G401 (cell line): ENCODE data around the gene CLSTN2. TPM values are rescaled to one million over a fixed set of nuclear protein-coding genes. Genes with fewer than 3 reads are reported as not detected.

ENCODE experiments used
- DNase-seq: peaks from one replicate; pipeline ENCODE4 v3.0.0-alpha.2; 2015; ENCODE audit warnings: low spot score
- in situ Hi-C: cut with HindIII; loops from 2 replicates; pipeline ENCODE4 v1.10.0; 2016; ENCODE audit warnings: low sequenced_read_pairs, mixed read lengths
- total RNA-seq: library from RNA; depleted of rRNA; stranded (reverse); fragments of >200 nt; shearing (Covaris generic); gene quantifications from 2 replicates; pipeline ENCODE4 v1.2.3, GENCODE V29; 2014

Gene CLSTN2
- total RNA-seq, 1 experiment from 2014 or later, result 5.2 TPM

DNA sequence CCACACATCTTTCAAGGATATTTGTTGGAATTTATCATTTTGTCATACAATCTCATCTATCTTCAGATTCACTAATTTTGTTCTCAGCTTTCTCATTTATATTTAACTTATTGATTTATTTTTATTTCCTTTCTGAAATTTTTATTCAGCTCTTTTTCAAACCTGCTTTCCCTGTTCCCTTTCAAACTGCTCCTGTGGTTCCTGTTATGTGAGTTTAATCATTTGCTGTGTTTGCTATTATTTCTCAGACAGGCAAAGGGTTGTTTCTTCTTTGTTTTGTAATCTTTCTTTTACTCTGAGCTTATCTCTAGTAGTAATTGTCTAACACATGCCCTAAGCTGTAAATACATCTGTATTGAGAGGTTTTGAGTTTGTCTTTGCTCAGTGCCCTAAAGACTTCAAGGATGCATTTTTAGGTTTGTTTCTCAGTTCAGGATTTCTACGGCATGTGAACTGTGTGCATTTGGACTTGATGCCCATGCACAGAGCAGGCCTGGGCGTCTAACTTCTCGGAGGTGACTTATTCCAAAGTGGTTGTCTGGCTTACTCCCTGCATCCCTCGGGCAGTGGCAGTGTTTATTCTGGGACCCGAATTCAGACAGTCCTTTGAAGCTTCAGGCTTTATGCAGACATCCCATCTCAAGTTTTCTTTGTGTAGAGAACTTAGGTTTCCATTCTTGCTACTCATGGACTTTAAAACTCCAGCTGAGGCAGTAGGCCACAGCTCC, 587.8 kb downstream of the CLSTN2 start:
- DNase-seq, result no peak
- in situ Hi-C loops, result no loop called here

DNA sequence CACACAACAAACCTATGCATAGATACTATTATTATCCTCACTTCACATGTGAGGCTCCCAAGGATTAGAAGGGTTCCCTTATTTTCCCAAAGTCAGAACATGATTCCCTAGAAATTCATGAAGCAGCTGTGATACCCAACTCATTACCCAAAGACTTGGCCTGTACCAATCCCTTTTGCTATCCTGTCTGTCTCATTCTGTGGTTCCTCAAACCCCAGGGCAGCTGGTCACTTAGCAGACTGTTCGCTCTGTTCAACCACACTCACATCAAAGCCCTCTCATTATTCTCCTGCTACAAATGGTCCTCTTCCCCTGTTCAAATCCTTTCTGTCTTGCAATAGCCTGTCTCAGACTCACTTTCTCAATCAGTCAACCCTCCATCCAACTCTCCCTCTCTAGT, 588.6 kb downstream of the CLSTN2 start:
- DNase-seq, result no peak
- in situ Hi-C loops, result no loop called here

DNA sequence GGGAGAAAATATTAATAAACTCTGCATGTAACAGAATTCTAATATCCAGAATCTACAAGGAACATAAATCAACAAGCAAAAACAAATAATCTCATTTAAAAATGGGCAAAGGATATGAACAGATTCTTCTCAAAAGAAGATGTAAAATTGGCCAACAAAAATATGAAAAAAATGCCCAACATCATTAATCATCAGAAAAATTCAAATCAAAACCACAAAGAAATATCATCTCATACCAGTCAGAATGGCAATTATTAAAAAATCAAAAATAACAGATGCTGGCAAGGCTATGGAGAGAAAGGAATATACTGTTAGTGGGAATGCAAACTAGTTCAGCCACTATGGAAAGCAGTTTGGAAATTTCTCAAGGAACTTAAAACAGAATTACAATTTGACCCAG, 592.2 kb downstream of the CLSTN2 start:
- in situ Hi-C loops, result no loop called here
- DNase-seq, result no peak

DNA sequence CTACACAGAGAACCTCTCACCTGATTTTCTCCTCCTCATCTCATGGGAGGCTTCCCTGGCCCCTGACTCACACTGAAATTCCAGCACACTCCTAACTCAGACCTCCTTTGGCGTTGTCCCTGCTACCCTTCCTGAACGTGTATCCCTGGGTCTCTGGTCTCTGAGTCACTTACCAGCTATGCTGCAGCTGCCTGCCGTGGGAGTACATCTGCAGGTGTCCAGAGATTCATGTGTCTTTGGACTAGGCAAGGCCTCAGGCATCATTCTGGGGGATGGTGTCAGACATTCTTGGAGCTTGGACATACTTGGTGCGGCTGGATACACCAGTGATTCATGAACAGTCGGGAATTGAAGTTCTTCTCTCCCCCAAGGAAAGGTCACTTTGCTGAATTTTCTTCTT, 594.1 kb downstream of the CLSTN2 start:
- DNase-seq, result no peak
- in situ Hi-C loops, result no loop called here

DNA sequence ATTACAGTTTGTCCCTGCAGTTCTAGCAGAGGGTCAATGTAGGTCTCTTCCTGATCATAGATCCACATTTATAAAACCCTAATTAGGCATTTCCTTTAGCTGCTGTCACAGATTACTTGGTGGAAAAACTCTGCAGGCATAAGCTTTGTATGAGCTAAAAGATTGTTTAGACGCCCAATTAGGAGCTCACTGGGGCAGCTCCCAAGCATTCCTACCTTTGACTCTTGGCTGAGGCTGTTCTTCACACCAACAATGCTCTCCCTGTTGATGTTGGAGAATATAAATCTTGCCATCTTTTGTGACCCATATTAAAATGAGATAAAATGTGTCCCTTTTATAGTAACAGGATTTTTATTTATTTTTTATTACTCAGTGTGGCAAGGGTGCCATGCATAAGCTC, 594.6 kb downstream of the CLSTN2 start:
- no peak for DNase-seq
- in situ Hi-C loops, result no loop called here

DNA sequence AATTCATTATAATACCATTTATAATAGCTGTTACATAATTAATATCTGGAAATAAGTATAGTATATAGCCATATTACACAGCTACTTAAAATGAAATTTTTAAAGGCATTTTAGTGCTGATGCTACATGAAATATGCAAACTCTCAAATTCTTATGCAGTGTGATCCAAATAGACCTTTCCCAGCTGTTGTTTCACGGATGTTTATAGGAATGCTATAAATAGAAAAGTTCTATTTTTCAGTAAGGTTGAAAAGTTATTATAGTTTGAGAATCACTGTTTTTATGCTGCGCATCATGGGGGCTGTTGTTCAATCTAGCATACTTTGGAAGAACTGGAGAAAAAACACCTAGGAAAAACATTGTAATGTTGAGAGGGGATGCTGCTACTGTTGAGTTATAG, 595.1 kb downstream of the CLSTN2 start:
- in situ Hi-C loops, result no loop called here
- DNase-seq, result no peak

DNA sequence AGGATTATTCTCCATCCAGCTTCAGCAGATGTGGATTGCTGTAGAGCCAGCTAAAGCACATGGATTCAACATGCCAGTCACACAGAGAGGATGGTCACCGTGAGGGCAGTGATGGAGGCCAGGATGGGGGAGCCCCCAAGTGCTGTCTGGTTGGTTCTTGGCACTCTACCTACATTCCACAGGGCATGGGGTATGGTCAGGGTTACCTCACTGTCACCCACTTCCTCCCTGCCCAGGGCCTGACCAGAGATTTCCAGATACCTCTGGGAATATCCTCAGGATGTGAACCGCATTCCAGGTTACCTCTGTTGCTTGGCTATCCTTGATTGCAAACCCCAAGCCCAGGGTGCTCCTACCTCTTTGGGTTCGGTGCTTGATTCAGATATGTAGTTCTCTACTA, 595.6 kb downstream of the CLSTN2 start:
- DNase-seq, result no peak
- in situ Hi-C loops, result no loop called here

DNA sequence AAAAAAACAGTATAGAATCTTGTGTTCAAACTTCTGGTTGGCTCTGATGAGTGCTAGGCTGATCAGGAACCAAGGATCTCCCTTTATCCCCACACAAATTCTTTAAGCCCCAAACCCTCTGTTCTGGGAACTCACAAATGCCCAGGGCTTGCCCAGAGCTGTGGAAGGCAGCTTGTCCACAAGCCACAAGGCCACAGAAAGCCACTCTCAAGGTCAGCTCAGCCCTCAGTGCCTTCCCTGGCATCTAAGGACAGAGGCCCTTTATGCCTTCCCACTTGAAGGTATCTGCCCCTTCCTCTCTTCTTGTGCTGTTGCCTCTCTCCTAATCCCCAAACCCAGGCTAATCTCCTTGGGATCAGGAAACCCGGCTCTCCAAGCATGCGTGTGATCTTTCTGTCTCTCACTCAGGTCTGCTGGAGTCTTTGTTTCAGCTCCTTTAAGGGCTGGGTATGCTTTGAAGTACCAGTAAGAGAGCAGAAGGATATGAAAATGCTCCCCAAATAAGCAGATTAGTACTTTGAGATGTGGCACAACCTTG, 597.9 kb downstream of the CLSTN2 start:
- no peak for DNase-seq
- in situ Hi-C loops, result no loop called here

DNA sequence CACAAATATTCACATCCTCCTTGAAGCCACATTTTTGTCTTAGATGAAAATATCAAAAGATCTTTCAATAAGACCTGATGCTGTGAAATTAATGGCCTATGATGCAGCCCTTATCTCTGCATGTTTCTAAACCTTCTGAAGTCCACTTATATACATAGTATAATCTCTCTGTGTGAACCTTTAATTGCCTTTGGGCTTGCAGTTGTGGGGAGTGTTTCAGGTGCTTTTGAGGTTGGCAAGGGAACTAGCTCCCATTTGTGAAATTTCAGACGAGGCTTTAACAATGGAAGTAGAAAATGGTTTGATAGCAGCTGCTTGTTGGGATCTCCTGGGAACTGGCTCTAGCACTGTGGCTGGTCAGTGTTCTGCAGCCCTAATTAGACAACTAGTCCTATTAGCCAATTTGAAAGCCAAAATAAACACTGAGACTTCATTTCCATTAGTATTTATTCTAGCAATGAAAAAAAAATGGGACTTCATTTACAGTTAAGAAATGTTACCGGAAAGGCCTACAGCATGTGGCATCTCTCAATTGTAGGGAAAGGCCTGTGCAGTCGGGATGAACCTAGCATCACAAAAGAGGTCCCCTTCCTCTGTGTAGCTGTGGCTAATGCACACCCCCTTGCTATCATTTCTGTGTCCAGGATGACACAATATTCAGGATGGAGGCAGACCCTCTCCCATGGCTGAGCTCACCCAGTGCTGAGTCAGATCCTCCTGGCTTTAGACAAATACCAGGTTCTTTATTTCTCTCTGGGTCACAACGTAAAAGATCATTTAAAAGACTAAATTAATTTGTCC, 602.1 kb downstream of the CLSTN2 start:
- in situ Hi-C loops, result no loop called here
- DNase-seq, result no peak

DNA sequence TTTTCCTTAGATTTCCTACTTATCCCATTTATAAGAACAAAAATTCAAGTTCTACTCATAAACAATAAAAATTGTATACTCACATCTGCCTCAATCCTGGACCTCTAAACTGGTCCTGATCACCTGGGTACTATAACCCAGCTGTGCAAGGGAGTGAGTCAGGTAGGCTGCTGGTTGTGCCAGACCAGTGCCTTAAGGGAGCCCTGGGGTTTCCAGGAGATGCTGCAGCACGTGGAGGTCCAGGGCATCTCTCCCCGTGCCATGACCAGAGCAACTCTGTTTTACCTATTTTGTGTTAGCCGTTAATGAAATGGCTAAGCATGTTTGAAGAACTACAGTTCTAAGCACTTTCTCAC, 602.7 kb downstream of the CLSTN2 start:
- in situ Hi-C loops, result no loop called here
- DNase-seq, result no peak

DNA sequence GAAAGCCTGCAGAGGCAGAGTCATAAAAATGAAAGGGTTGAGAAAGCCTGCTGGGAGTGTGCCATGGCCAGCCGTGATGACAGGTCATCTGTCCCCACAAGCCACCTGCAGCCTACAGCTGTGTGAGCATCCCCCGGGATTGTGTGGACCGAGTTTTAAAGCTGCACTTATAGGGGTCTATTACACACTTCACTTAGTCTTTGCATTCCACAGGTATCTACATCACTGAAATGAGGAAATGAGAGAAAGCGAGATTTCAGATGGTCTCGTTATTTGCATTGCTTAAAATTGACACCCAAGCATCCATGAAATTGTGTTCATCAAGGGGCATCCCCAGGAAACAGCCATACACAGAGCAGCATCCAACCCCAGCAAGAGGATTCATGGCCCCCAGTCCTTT, 605.3 kb downstream of the CLSTN2 start:
- DNase-seq, result no peak
- in situ Hi-C loops, result no loop called here

DNA sequence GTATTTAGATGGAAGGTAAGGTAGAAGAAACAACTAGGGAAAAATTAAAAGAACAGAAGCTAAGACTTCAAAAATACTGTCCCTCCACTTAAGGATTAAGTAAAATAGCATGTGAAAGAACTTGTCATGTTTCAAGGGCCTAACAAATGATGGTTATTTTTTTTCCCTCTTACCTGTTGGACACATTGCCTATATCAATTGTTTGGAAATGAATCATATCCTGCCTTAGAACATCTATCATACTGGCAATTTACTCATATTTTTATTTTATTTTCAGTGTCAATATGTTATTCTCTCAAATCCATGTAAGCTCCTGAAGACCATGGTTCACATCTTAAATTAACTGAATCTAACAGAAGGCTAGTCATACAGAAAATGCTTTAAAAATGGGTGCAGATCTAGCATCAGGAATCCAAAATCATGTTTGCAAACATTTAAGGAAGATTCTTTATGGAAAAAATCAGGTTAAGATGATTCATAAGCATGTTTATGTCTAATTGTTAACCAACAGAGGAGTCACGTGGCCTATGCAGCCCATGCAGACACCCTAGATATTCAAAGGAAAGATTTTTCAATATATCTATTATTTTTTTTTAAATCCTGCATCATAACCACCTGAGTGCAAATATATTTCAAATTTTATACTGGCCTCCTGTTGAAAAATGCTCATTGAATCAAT, 607.1 kb downstream of the CLSTN2 start:
- DNase-seq, result no peak

DNA sequence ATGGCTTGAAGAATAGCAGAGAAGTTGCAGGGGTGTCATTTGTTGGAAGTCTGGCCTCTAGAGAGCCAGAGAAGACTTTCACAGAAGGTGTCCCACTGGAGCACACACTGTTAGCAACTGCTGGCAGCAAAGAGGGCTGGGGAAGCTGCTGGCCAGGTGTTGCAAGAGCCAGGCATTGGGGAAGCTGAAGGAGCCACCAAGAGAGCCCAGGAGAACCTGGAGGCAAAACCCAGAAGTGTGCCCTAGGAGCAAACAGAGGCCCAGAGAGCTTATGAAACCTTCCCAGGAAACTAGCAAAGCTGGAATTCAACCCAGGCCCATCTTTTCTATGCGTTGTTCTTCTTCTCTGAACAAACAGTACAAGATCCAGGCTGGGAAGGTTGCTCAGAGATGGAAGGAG, 610.2 kb downstream of the CLSTN2 start:
- in situ Hi-C loops, result no loop called here

More for the DNA sequence above, 607.1 kb downstream of the CLSTN2 start:
- in situ Hi-C loops, result no loop called here

DNA sequence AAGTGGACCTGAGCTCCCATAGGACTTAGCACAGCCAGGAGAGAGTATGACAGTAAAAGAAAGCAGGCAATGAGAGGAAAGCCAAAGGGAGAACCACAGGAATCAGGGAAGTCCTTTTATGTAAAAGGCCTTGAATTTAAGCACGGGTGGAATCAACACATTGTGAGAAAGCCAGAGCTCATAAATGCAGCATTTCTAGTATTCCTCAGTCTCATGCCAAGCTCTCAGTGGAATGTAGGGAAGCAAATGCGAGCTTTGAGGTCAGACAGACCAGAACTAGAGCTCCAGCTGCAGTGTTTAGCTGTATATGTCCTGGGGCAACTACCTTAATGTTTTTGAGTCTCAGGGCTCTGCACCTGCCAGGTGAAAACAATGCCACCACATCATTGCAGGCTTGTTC, 610.8 kb downstream of the CLSTN2 start:
- in situ Hi-C loops, result no loop called here
- no peak for DNase-seq

More for the DNA sequence above, 610.2 kb downstream of the CLSTN2 start:
- no peak for DNase-seq

DNA sequence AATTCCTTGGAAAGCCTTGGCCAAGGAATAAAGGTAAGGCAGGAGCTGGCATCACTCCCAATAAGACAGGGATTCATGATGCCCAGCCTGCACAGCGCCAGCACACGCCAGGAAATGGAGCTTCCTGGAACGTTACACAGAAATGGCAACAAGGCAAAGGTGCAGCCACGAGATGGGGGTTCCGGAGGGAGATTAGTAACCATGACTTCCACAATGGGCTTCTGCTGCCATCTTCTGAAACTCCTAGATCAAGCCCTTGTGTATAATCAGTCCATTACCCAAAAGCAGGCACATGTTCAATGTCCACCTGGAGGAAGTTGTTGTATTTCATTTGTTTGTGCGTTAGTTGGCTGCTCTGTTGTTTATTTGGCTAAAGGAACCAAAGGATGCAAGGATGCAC, 611.7 kb downstream of the CLSTN2 start:
- in situ Hi-C loops, result no loop called here
- no peak for DNase-seq

DNA sequence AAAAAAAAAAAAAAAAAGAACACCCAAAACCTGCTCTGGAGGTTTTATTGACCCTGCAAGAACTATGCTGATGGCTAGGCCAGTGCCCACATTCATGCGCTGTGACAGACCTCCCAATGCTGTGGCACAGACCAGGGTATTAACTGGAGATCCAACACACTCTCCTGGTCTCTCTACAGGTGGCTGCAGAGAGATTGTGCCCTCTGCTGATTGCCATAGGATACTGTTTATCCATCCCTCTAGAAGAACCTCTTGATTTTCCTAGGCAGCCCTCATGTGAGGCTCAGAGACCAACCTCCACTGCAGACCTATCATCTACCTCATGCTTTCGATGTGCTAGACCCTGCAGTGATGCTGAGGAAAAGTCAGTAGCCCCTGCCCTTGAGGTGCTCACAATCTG, 617.4 kb downstream of the CLSTN2 start:
- in situ Hi-C loops, result no loop called here
- DNase-seq, result no peak

DNA sequence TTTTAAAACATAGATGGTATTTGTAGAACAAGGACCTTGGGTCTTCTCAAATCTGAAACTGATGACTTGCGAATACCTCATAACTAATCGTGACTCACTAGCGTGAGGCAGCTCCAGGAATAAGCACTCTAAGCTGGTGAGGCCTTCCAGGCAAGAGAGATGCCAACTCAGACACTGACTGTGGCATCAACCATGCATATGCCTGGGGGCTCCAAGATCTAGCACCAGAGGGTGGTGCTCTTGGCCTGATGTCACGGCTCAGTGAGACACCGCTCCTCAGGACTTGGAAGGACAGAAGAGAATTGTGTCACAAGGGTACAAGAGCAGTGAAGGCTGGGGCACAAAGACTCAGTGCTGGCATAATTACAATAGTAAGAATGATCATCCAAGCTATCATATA, 617.9 kb downstream of the CLSTN2 start:
- no peak for DNase-seq
- in situ Hi-C loops, result no loop called here

DNA sequence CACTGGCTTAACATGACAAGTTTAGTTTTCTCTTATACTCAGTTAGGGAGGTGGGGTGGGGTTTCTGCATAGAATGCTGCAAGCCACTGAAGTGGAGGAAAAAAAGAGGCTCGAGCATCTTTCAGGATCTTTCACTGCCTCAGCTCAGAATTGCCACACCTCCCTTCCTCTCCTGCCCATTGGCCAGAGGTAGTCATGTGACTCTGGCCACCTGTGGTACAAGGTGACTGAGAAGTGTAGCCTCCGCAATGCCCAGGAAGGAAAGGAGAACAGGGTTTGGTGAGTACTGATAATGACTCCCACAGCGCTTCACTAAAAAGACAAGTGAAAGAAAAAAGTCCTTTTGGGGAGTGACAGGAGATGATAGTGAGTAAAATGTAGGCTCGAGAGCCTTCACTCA, 618.6 kb downstream of the CLSTN2 start:
- in situ Hi-C loops, result no loop called here
- no peak for DNase-seq

DNA sequence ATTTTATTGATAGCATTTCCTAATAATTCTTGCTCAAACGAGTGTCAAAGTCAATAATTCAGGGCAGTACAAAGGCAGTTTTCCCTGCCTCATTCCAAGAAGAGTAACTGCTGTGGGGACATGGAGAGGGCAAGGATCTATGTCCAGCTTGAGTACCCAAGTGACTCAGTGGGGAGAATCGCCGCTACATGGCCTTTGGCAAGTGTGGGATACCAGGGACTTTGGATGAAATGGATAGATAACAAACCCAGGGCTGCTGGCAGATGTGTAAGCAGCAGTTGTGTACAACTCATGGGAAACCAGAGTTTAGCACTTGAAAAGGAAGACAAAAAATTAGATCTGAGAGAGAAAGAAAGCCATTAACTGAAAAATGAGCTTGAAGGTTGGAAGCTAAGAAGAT, 620.7 kb downstream of the CLSTN2 start:
- in situ Hi-C loops, result no loop called here
- DNase-seq, result no peak

DNA sequence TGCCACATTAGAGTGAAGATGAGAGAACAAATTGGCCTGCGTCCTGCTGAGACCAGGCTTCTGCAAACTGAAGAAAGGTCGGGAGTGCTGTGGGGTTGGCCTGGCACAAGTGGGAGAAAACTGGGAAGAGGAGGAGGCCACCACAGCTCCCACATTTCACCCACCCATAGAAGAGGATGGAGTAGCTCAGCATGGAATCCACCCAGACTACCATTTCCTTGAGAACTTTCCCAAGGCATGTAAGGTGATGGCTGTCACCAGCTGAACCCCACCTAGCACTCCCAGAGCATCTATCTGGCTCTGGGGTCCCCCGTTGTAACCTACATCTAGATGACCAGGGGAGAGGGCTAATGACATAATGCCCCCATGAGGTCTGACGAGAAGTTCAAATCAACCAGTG, 622.5 kb downstream of the CLSTN2 start:
- in situ Hi-C loops, result no loop called here
- no peak for DNase-seq
